GM19023 (cell line): Measurements from ENCODE around the gene OR6C70.

Source experiments
- ATAC-seq: cut with Tn5 transposase; IDR thresholded peaks from one replicate; pipeline ENCODE4 v1.9.1; 2021; ENCODE audit warnings: mild to moderate bottlenecking, moderate library complexity; ENCODE audit not compliant: unreplicated experiment

Gene OR6C70

GRCh38 chr12:55420307-55420962 is 49.5 kb downstream of the OR6C70 start:
- no peak for ATAC-seq
